ENCODE results near the gene EYA2. TPM values are rescaled to one million over a fixed set of nuclear protein-coding genes. Genes with fewer than 3 reads are reported as not detected.

The EYA2 gene
- total RNA-seq, 1 experiment from 2014 or later: not detected

DNA sequence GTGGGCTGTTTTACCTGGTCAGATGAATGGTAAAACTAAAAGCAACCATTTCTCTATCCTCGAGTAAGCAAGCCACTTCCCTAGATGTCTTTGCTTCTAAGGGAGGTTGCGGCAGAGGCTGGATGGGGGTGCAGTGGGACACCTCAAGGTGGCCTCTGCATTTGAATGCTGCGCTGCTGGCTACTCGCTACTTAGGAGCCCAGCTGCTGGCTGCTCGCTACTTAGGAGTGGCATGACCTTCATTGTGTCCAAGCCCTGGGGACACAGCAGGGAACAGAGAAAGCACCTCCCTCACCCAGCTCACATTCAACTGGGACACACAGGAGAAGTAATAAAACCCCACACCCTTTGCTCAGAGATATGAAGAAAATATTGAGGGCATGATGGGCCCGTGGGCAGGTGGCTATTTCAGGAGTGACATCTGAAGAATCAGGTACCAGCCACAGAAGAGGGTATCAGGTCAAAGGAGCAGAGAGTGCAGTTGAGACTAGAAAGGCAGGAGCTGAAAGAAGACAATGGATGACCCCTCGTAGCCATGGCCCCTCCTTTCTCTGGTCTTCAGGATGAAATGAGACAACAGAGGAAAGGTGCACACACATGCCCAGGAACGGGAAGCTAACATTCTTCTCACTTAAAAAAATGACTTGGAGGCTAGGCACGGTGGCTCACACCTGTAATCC lies 312.5 kb downstream of the EYA2 start:
- no peak for DNase-seq (ENCODE audit: low read depth)
- in situ Hi-C loops (cut with HindIII; ENCODE audit: low pct_unique_long_range_greater_than_20kb, low sequenced_read_pairs): loop anchor here (25.0 kb wide), 1 partner anchor 155 kb away; the partner anchor contains the start of gene ZMYND8

- no peak for DNase-seq (ENCODE audit: low read depth)
- in situ Hi-C loops (cut with HindIII; ENCODE audit: low pct_unique_long_range_greater_than_20kb, low sequenced_read_pairs): loop anchor here (25.0 kb wide), 1 partner anchor 154 kb away; the partner anchor contains the start of gene ZMYND8
Measured at GRCh38 chr20:47208534-47209174, 314.0 kb downstream of the EYA2 start.

DNA sequence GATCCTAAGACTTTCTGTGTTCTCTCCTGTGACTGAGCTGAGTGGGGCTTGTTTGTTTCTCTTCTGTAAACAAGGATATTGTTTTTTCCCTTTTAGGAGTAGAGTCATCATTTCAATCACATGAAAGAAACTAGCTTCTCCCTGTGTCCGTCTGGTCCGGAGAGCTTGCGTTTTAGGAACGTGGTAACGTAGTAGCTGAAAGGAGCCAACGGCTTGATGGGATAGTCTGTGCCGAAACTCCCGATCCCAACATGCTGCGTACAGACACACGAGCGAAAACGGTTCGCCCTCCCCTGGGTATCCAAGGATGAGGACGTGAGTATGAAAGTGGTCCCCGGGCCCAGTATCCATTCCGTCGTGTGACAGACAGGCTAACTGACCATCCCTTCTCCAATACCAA lies 315.3 kb downstream of the EYA2 start:
- in situ Hi-C loops (cut with HindIII; ENCODE audit: low pct_unique_long_range_greater_than_20kb, low sequenced_read_pairs): loop anchor here (25.0 kb wide), 1 partner anchor 152 kb away; the partner anchor contains the start of gene ZMYND8
- DNase-seq (ENCODE audit: low read depth): no peak

DNA sequence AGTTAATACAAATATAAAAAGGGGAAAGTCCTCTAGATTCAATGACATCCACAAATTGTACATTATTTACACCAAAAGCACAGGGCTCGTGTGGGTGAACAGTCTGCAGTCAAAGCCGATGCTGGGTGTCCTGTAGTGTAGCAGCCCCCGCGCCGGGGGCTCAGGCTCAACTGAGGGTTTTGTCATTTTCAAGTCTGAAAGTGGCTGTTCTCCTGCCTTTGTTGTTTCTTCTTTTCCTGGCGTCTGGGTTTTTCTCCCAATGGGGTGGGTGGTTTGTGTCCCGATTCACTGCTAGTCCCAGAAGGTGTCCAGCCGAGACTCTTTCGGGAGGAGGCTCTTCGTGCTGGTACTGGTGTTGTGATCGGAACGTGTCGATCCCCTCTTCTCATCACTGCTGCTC lies 315.8 kb downstream of the EYA2 start:
- in situ Hi-C loops (cut with HindIII; ENCODE audit: low pct_unique_long_range_greater_than_20kb, low sequenced_read_pairs): loop anchor here (25.0 kb wide), 1 partner anchor 152 kb away; the partner anchor contains the start of gene ZMYND8
- no peak for DNase-seq (ENCODE audit: low read depth)

DNA sequence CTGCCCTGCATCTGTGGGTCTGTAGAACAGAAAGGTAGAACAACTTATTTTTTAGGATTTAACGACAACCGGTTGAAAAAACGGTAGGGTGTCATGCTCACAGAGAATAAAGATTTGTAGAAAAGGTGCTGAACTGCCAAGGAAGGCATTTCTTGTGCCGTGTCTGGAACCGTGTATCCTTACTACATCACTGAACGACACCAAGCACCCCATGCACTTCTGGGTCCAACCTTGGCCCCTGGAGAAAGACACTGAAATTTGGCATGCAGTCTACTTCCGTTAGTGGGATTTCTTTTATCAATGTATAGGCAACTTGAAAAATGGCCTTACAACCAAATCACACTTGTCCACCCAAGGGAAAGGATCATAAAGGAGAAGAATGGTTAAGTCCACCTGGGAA lies 316.4 kb downstream of the EYA2 start:
- no peak for DNase-seq (ENCODE audit: low read depth)
- in situ Hi-C loops (cut with HindIII; ENCODE audit: low pct_unique_long_range_greater_than_20kb, low sequenced_read_pairs): loop anchor here (25.0 kb wide), 1 partner anchor 151 kb away; the partner anchor contains the start of gene ZMYND8

DNA sequence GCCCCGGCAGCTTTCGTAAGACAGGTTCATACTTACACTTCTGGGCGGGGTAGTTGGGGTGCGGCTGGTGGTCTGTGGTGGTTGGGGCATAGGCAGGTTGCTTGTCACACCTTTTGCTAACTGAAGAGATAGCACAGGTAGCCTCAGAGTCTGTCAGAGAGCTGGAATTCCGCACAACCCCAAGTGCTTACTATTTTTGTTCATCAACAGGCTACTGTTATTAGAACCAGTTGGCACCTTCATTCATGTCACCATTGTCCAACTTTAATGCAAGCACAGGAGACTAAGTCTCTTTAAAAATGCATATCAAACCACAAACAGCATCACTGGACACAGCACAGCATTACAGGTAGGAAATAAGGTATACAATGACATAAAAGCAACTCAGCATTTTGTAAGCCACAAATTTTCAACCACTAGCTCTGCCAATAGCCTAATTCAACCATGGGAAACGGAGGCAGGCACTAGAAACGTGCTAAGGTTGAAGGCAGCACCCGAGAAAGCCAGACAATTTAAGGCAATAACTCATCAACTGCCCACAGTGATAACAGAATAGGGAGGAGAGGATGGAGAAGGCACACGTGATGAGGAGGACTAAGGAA lies 318.1 kb downstream of the EYA2 start:
- no peak for DNase-seq (ENCODE audit: low read depth)
- in situ Hi-C loops (cut with HindIII; ENCODE audit: low pct_unique_long_range_greater_than_20kb, low sequenced_read_pairs): loop anchor here (25.0 kb wide), 1 partner anchor 150 kb away; the partner anchor contains the start of gene ZMYND8

DNA sequence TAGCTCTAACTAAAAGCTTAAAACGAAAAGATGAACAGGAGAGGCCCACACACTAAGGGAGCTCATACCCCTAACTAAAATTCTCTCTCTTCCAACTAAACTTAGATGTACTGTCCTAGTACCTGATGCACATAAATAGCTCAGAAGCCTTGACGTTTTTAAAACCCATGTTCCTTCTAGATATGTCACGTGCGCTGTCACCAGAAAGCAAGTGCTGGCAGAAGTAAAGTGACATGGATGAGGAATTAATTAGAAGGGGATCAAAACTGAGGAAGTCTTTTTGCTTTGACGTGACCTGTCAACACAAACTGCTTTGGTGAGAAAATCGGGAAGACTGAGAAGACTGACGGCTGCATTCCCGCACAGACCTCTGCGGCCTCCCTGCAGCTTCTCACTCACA lies 319.3 kb downstream of the EYA2 start:
- in situ Hi-C loops (cut with HindIII; ENCODE audit: low pct_unique_long_range_greater_than_20kb, low sequenced_read_pairs): loop anchor here (25.0 kb wide), 1 partner anchor 148 kb away; the partner anchor contains the start of gene ZMYND8
- DNase-seq (ENCODE audit: low read depth): no peak

GRCh38 chr20:47215653-47216397 lies 321.2 kb downstream of the EYA2 start:
- DNase-seq (ENCODE audit: low read depth): no peak
- in situ Hi-C loops (cut with HindIII; ENCODE audit: low pct_unique_long_range_greater_than_20kb, low sequenced_read_pairs): loop anchor here (25.0 kb wide), 1 partner anchor 146 kb away; the partner anchor contains the start of gene ZMYND8

DNA sequence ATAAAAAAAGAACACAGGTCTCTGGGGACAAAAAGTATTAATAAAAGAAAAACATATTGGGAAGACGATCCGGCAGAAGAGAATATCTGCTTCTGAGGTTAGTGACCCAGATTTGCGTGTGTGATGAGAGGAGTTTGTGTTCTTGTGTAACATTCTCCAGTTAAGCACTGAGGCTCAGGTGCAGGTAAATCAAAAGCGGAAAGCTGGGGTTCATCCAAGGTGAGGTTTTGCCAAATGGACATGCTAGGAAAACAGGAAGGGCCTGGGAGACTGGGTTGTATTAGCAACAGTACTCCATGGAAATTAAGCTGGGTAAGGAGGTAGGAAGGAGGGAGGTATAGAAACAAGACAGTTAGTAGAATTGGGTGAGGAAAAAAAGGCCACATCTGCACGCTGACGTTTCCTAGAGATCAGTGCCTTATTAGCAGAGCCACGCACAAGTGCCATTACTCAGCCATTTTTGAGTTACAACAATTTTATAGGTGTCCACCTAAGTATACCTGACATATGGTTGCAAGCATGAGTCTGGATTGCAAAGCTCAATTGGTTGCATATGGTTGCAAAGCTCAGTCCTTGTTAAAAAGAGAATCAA lies 322.3 kb downstream of the EYA2 start:
- in situ Hi-C loops (cut with HindIII; ENCODE audit: low pct_unique_long_range_greater_than_20kb, low sequenced_read_pairs): loop anchor here (25.0 kb wide), 1 partner anchor 145 kb away; the partner anchor contains the start of gene ZMYND8
- DNase-seq (ENCODE audit: low read depth): no peak

DNA sequence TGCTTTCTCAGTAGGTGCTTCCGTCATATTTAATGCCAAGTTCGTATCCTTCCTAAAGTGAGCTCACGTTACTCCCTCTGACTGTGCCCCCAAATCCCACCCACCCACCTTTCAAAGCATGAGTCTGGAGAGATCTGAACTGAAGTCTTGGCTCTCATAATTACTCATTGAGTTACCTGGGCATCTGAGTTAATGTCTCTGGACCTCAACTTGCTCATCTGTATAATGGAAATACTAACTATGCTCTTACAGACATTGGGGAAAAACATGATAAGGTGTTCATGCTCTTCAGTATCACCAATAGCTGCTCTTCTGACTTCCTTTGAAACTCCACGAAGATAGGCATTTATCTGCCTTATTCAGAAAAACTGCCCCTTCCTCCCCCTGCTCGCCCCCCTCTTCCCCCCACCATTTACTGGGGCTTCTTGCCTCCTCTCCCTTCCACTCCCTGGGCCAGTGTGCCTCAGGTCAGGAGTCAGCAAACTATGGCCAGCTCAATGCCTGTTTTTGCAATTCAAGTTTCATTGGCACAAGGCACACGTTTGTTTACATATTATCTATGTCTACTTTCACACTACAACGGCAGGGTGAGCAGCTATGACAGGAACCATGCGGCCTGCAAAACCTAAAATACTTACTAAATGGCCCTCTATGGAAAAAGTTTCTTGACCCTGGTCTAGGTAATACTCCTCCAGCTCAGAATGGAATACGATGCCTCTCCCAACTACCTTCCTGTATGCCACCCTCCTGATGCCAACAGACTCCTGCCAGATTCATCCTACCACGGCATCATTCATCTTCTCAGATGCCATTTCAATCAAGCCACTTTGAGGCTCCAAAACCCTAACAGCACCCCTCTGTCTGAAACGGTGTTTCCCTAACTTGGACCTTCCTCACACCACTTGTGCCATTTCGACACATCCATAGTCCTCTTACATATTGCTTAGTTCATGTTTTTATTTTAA lies 323.1 kb downstream of the EYA2 start:
- no peak for DNase-seq (ENCODE audit: low read depth)
- in situ Hi-C loops (cut with HindIII; ENCODE audit: low pct_unique_long_range_greater_than_20kb, low sequenced_read_pairs): loop anchor here (25.0 kb wide), 1 partner anchor 145 kb away; the partner anchor contains the start of gene ZMYND8

DNA sequence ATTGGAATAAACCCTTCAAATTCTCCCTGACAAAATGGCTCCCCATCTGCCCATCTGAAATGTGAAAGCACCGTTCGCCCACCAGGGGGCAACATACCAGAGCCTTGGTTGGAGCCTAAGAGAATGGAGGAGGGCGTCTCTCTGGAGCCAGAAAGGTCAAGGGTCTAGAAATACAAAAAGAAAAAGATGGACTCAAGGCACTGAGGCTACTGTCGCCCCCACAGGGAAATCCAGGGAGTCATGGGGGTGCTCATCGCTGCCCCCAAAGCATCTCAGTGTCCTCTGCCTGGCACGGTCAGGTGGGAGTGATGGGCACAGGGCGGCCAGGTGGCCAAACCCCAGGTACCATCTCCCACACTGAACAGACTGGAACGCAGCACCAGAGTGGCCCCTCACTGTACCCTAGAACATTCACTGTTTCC lies 325.5 kb downstream of the EYA2 start:
- in situ Hi-C loops (cut with HindIII; ENCODE audit: low pct_unique_long_range_greater_than_20kb, low sequenced_read_pairs): loop anchor here (25.0 kb wide), 1 partner anchor 142 kb away; the partner anchor contains the start of gene ZMYND8
- no peak for DNase-seq (ENCODE audit: low read depth)

DNA sequence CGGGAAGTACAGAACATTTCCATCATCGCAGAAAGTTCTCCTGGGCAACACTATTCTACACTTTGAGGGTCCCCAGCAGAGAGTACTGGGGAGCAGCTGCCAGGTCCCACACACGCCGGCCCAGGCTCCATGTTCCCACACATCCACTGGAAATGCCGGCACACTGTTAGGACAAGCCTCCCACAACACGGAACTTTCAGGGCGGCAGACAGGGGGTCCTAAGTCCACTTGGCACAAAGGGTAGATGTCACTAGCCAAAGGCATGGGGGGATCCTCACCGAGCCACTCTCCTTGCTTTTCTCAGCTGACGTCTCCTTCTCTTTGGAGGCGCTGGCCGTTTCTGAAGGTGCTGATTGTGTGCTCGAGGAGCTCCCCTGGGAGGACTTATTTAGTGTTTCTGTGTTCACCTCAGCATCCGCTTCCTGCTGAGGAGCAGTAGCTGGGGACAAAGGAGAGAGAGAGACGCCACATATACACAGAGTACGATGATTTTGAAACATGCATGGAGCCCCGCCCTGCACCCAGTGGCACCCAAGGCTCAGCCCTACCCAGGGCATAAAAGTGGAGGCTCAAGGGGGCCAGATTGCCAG lies 326.5 kb downstream of the EYA2 start:
- in situ Hi-C loops (cut with HindIII; ENCODE audit: low pct_unique_long_range_greater_than_20kb, low sequenced_read_pairs): loop anchor here (25.0 kb wide), 1 partner anchor 141 kb away; the partner anchor contains the start of gene ZMYND8
- DNase-seq (ENCODE audit: low read depth): no peak

DNA sequence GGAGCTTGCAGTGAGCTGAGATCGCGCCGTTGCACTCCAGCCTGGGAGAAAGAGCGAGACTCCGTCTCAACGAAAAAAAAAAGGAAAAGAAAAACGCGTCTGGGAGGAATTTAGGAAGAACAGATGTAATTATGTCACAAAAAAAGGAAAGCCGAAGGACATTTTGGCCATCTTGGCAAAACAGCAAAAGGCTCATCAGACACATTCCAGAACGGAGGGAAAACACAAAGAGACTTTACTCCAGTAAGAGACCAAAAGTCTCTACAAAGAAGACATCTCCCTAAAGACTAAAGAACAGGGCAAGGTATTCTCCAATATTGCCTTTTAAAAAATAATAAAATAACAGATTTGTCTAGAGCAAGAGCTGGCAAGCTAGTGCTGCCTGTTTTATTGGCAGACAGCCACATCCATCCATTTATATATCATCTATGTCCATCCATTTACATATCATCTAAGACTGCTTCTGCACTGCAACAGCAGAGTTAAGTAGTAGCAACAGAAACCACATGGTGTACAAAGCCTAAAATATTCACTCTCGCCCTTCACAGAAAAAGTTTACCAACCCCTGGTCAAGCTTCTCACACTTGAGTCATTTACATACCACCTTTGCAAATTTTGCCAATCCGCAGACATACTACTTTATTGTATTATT lies 328.0 kb downstream of the EYA2 start:
- DNase-seq (ENCODE audit: low read depth): no peak
- in situ Hi-C loops (cut with HindIII; ENCODE audit: low pct_unique_long_range_greater_than_20kb, low sequenced_read_pairs): loop anchor here (25.0 kb wide), 1 partner anchor 140 kb away; the partner anchor contains the start of gene ZMYND8

- DNase-seq (ENCODE audit: low read depth): no peak
- in situ Hi-C loops (cut with HindIII; ENCODE audit: low pct_unique_long_range_greater_than_20kb, low sequenced_read_pairs): loop anchor here (25.0 kb wide), 1 partner anchor 138 kb away; the partner anchor contains the start of gene ZMYND8
Measured at GRCh38 chr20:47223896-47224295, 329.3 kb downstream of the EYA2 start.

GRCh38 chr20:47224300-47224791 lies 329.7 kb downstream of the EYA2 start:
- DNase-seq (ENCODE audit: low read depth): no peak
- in situ Hi-C loops (cut with HindIII; ENCODE audit: low pct_unique_long_range_greater_than_20kb, low sequenced_read_pairs): loop anchor here (25.0 kb wide), 1 partner anchor 138 kb away; the partner anchor contains the start of gene ZMYND8
